H9 (cell line): ENCODE data around the gene SMIM28. TPM values are rescaled to one million over a fixed set of nuclear protein-coding genes. Genes with fewer than 3 reads are reported as not detected.
A peak's percentile ranks its signal among the peaks of the same experiment; 100 is the strongest.

ENCODE experiments used
- DNase-seq: peaks from one replicate; pipeline ENCODE4 v3.0.0-alpha.2; 2017
- H2AFZ ChIP-seq: one replicate; pipeline ENCODE4 v1.6.1; 2013; ENCODE audit warnings: mild to moderate bottlenecking, low read length, control low read depth, moderate library complexity
- H2AK5ac ChIP-seq: 2 replicates; pipeline ENCODE4 v1.6.1; 2013; ENCODE audit warnings: low read length, control low read depth, mixed read lengths; ENCODE audit not compliant: insufficient read length
- H2BK120ac ChIP-seq: one replicate; pipeline ENCODE4 v1.6.1; 2013; ENCODE audit warnings: low read depth, mild to moderate bottlenecking, low read length, control low read depth, inconsistent platforms; ENCODE audit not compliant: poor library complexity, severe bottlenecking
- H2BK12ac ChIP-seq: 2 replicates; pipeline ENCODE4 v1.6.1; 2013; ENCODE audit warnings: low read length, control low read depth, mixed read lengths, low read depth; ENCODE audit not compliant: insufficient read length
- H2BK15ac ChIP-seq: 2 replicates; pipeline ENCODE4 v1.6.1; 2013; ENCODE audit warnings: low read depth, low read length, control low read depth
- H2BK20ac ChIP-seq: one replicate; pipeline ENCODE4 v1.6.1; 2013; ENCODE audit warnings: low read depth, mild to moderate bottlenecking, low read length, control low read depth, inconsistent platforms; ENCODE audit not compliant: poor library complexity, severe bottlenecking
- H2BK5ac ChIP-seq: 2 replicates; pipeline ENCODE4 v1.6.1; 2013; ENCODE audit warnings: low read length, control low read depth, mixed read lengths; ENCODE audit not compliant: insufficient read length
- H3K14ac ChIP-seq: 2 replicates; pipeline ENCODE4 v1.6.1; 2013; ENCODE audit warnings: low read length, control low read depth; ENCODE audit not compliant: insufficient read depth
- H3K18ac ChIP-seq: 2 replicates; pipeline ENCODE4 v1.6.1; 2013; ENCODE audit warnings: low read depth, mild to moderate bottlenecking, mixed read lengths, low read length, control low read depth; ENCODE audit not compliant: insufficient read length
- H3K23ac ChIP-seq: 2 replicates; pipeline ENCODE4 v1.6.1; 2013; ENCODE audit warnings: low read length, control low read depth, mixed read lengths, low read depth; ENCODE audit not compliant: insufficient read length
- H3K23me2 ChIP-seq: 2 replicates; pipeline ENCODE4 v1.6.1; 2013; ENCODE audit warnings: low read depth, mild to moderate bottlenecking, mixed read lengths, low read length, control low read depth; ENCODE audit not compliant: insufficient read length, poor library complexity, severe bottlenecking
- H3K27ac ChIP-seq: 2 replicates; pipeline ENCODE4 v1.5.1; 2013; ENCODE audit warnings: low read length, control low read depth, mixed read lengths, low read depth; ENCODE audit not compliant: insufficient read length
- H3K27me3 ChIP-seq: 2 replicates; pipeline ENCODE4 v1.6.1; 2013; ENCODE audit warnings: low read length, control low read depth, inconsistent platforms; ENCODE audit not compliant: insufficient read depth
- H3K4ac ChIP-seq: 2 replicates; pipeline ENCODE4 v1.6.1; 2013; ENCODE audit warnings: low read depth, mild to moderate bottlenecking, control low read depth, inconsistent platforms, low read length, moderate library complexity
- H3K4me1 ChIP-seq: 2 replicates; pipeline ENCODE4 v1.6.1; 2013; ENCODE audit warnings: low read length, control low read depth, inconsistent platforms; ENCODE audit not compliant: insufficient read depth
- H3K4me2 ChIP-seq: 2 replicates; pipeline ENCODE4 v1.6.1; 2013; ENCODE audit warnings: low read length, control low read depth, mixed read lengths; ENCODE audit not compliant: insufficient read length, insufficient read depth
- H3K56ac ChIP-seq: 2 replicates; pipeline ENCODE4 v1.6.1; 2013; ENCODE audit warnings: low read depth, mild to moderate bottlenecking, mixed read lengths, low read length, control low read depth; ENCODE audit not compliant: insufficient read length
- H3K79me1 ChIP-seq: 2 replicates; pipeline ENCODE4 v1.6.1; 2013; ENCODE audit warnings: low read depth, mild to moderate bottlenecking, moderate library complexity, low read length, control low read depth, inconsistent platforms; ENCODE audit not compliant: insufficient read depth, poor library complexity, severe bottlenecking
- H3K79me2 ChIP-seq: 2 replicates; pipeline ENCODE4 v1.6.1; 2013; ENCODE audit warnings: low read length, control low read depth, inconsistent platforms; ENCODE audit not compliant: insufficient read depth
- H3K9ac ChIP-seq: 2 replicates; pipeline ENCODE4 v1.6.1; 2013; ENCODE audit warnings: low read length, control low read depth, mixed read lengths; ENCODE audit not compliant: insufficient read length; ENCODE audit errors: extremely low read depth
- H3K9me3 ChIP-seq: one replicate; pipeline ENCODE4 v1.6.1; 2013; ENCODE audit warnings: low read depth, low read length, inconsistent platforms; ENCODE audit not compliant: control insufficient read depth
- H3T11ph ChIP-seq: one replicate; pipeline ENCODE4 v1.6.1; 2013; ENCODE audit warnings: mild to moderate bottlenecking, low read length, control low read depth, inconsistent platforms
- H4K20me1 ChIP-seq: one replicate; pipeline ENCODE4 v1.6.1; 2013; ENCODE audit not compliant: control insufficient read depth, insufficient read length, insufficient read depth
- H4K5ac ChIP-seq: 2 replicates; pipeline ENCODE4 v1.6.1; 2013; ENCODE audit warnings: low read depth, mild to moderate bottlenecking, mixed read lengths, low read length, control low read depth; ENCODE audit not compliant: insufficient read length
- H4K8ac ChIP-seq: replicated peaks from 2 replicates; pipeline ENCODE4 v1.6.1; 2013; ENCODE audit warnings: low read length, control low read depth, mixed read lengths, low read depth; ENCODE audit not compliant: insufficient read length
- H4K91ac ChIP-seq: 2 replicates; pipeline ENCODE4 v1.6.1; 2013; ENCODE audit warnings: low read depth, mild to moderate bottlenecking, moderate library complexity, mixed read lengths, low read length, control low read depth; ENCODE audit not compliant: insufficient read length
- H3K27ac Mint-ChIP-seq, 3 experiments: 2 replicates in 2 of 3; 3 replicates in 1 of 3; pipeline ENCODE4 v1.8.0; 2020 to 2021; ENCODE audit warnings: mixed read lengths in 3 of 3, mild to moderate bottlenecking in 1 of 3, moderate library complexity in 1 of 3
- H3K27me3 Mint-ChIP-seq: 2 replicates; pipeline ENCODE4 v1.8.0; 2021; ENCODE audit warnings: low read depth, mild to moderate bottlenecking, moderate library complexity, mixed read lengths
- H3K36me3 Mint-ChIP-seq, 3 experiments: 2 replicates in 2 of 3; 3 replicates in 1 of 3; pipeline ENCODE4 v1.8.0; 2020 to 2021; ENCODE audit warnings: low read depth in 3 of 3, mixed read lengths in 3 of 3; ENCODE audit not compliant: insufficient read depth in 1 of 3
- H3K4me1 Mint-ChIP-seq, 2 experiments: 2 replicates each; pipeline ENCODE4 v1.8.0; 2020; ENCODE audit warnings: mixed read lengths in 2 of 2
- H3K4me3 Mint-ChIP-seq, 2 experiments: 2 replicates in 1 of 2; 3 replicates in 1 of 2; pipeline ENCODE4 v1.8.0; 2020 to 2021; ENCODE audit warnings: mild to moderate bottlenecking in 2 of 2, mixed read lengths in 2 of 2, moderate library complexity in 1 of 2
- H3K9me3 Mint-ChIP-seq, 2 experiments: 2 replicates in 1 of 2; 3 replicates in 1 of 2; pipeline ENCODE4 v1.8.0; 2020; ENCODE audit warnings: mild to moderate bottlenecking in 2 of 2, mixed read lengths in 2 of 2, moderate library complexity in 1 of 2
- WGBS: extraction: QIAGEN DNeasy Blood & Tissue Kit; methylation state at CpG from one replicate; pipeline ENCODE4 v1.1.7; 2013; ENCODE audit warnings: missing lambda C conversion rate, low lambda C conversion rate, mixed read lengths; ENCODE audit not compliant: insufficient read length; ENCODE audit errors: extremely low coverage; 5-methylcytosine and 5-hydroxymethylcytosine counted together
- total RNA-seq: library from RNA; stranded (reverse); gene quantifications from 2 replicates; pipeline ENCODE4 v1.2.1, GENCODE V29; 2021
- TF ChIP-seq, protein P1 (sequence below): fragments of 200-600 bp; sonication (generic); conservative IDR thresholded peaks from 3 replicates; pipeline ENCODE4 v1.8.0; 2021; ENCODE audit warnings: antibody characterized with exemption, mild to moderate bottlenecking

Gene SMIM28
- total RNA-seq, 1 experiment from 2014 or later = not detected

DNA sequence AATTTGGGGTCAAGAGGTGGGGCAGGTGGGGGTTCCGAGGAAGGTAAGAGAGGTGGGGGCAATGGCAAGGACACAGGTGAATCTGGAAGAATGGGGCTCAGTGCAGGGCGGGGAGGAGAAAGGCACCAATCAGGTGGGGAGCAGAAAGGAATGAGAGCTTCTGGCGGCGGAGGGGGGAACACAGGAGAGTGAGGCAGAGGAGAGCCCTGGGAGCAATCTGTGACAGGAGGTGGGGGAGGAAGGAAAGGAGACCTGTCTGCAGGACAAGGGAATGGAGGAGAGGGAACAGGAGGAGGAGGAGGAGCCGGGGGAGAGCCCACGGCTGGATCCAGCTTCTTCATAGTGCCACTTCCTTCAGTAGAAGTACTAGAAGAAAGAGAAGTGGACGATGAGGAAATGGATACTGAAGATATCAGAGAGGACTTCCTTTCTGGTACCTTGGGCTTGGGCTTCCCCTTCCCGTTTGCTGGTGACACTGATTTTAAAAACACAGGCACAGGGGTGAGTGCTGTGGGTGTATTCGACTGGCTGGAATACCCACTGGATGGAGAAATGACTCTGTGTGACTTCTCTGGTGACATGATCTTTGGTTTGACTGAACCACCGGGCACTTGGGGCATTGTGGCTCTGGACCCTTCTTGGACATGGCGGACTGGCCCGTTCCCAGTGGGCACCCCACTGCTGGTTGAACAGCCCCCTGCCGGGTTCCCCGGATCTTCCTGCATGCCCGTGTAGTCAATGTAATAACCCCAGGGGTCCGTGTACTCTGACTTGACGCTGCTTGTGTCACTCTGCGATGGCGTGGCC, 53.8 kb downstream of the SMIM28 start:
- no peaks in the 10 kb centered on the region for H3K4me1 ChIP-seq
- TF ChIP-seq, protein P1, sequence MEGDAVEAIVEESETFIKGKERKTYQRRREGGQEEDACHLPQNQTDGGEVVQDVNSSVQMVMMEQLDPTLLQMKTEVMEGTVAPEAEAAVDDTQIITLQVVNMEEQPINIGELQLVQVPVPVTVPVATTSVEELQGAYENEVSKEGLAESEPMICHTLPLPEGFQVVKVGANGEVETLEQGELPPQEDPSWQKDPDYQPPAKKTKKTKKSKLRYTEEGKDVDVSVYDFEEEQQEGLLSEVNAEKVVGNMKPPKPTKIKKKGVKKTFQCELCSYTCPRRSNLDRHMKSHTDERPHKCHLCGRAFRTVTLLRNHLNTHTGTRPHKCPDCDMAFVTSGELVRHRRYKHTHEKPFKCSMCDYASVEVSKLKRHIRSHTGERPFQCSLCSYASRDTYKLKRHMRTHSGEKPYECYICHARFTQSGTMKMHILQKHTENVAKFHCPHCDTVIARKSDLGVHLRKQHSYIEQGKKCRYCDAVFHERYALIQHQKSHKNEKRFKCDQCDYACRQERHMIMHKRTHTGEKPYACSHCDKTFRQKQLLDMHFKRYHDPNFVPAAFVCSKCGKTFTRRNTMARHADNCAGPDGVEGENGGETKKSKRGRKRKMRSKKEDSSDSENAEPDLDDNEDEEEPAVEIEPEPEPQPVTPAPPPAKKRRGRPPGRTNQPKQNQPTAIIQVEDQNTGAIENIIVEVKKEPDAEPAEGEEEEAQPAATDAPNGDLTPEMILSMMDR = no peak
- H2BK20ac ChIP-seq = no peak overlapping the region
- no peaks in the 10 kb centered on the region for H4K20me1 ChIP-seq
- no peaks in the 10 kb centered on the region for H3K79me2 ChIP-seq
- H3K79me1 ChIP-seq = no peaks in the 10 kb centered on the region
- H2BK12ac ChIP-seq = no peak overlapping the region
- no peak overlapping the region for H4K91ac ChIP-seq
- H3K9ac ChIP-seq = no peak overlapping the region
- no peak overlapping the region for H3K27ac ChIP-seq
- Mint-ChIP-seq H3K4me1 (peaks cover 6 to 10% of the 10 kb centered on the region in 2 experiments; a peak in 3 of 4 replicates), H3K27ac (peak overlapping the region in 2 of 3 experiments; percentile 78 to 96; a peak in 4 of 7 replicates), H3K4me3 (no peak overlapping the region), H3K27me3 (no peaks in the 10 kb centered on the region), H3K9me3 (no peaks in the 10 kb centered on the region), H3K36me3 (peaks cover 0 to 24% (median 3%) of the 10 kb centered on the region in 3 experiments; a peak in 5 of 7 replicates)
- H3T11ph ChIP-seq = no peak overlapping the region
- no peak overlapping the region for H4K8ac ChIP-seq
- WGBS = no CpG with 5 or more reads among the region's 19 CpGs
- no peak overlapping the region for H2AK5ac ChIP-seq
- H2BK5ac ChIP-seq = no peak overlapping the region
- H2BK120ac ChIP-seq = no peak overlapping the region
- DNase-seq = no peak
- H4K5ac ChIP-seq = no peak overlapping the region
- H3K27me3 ChIP-seq = no peaks in the 10 kb centered on the region
- H3K23ac ChIP-seq = no peak overlapping the region
- no peak overlapping the region for H2AFZ ChIP-seq
- no peak overlapping the region for H3K4me2 ChIP-seq
- H3K23me2 ChIP-seq = no peaks in the 10 kb centered on the region
- H3K18ac ChIP-seq = no peak overlapping the region
- no peak overlapping the region for H3K56ac ChIP-seq
- H3K9me3 ChIP-seq = no peaks in the 10 kb centered on the region
- H3K4ac ChIP-seq = no peak overlapping the region
- H2BK15ac ChIP-seq = no peak overlapping the region
- no peak overlapping the region for H3K14ac ChIP-seq
